Vagina (tissue), 2 donors: ENCODE results near the gene SPOPL. TPM values are rescaled to one million over a fixed set of nuclear protein-coding genes. Genes with fewer than 3 reads are reported as not detected.
"Not testable (repeated sequence)": the region's sequence is repeated elsewhere in the genome, so short reads cannot be mapped to it uniquely, and the experiment has no call there.

Source experiments
- DNase-seq, 2 donors: peaks; one replicate each; pipeline ENCODE4 v3.0.0-alpha.2; 2017; ENCODE audit errors: extremely low spot score in 2 of 2
- H3K27ac ChIP-seq: fragments of 200-600 bp; sonication (generic); one replicate; pipeline ENCODE4 v1.5.1; 2019
- H3K27me3 ChIP-seq: fragments of 200-600 bp; sonication (generic); one replicate; pipeline ENCODE4 v1.5.1; 2019
- H3K36me3 ChIP-seq, 2 donors: fragments of 200-600 bp; sonication (generic); one replicate each; pipeline ENCODE4 v1.5.1; 2017 to 2019
- H3K4me1 ChIP-seq: fragments of 200-600 bp; sonication (generic); one replicate; pipeline ENCODE4 v1.5.1; 2019
- H3K4me3 ChIP-seq, 2 donors: fragments of 200-600 bp; sonication (generic); 1 replicate in 1 of 2; 2 replicates in 1 of 2; pipeline ENCODE4 v1.5.1; 2016 to 2019
- H3K9me3 ChIP-seq: fragments of 200-600 bp; sonication (generic); one replicate; pipeline ENCODE4 v1.5.1; 2019
- CTCF ChIP-seq, 3 experiments: fragments of 450-650 bp in 2 of 3; fragments of 200-600 bp in 1 of 3; sonication (generic) in 1 of 3; IDR thresholded peaks; one replicate each; pipeline ENCODE4 v1.5.1; 2017 to 2019; ENCODE audit warnings: antibody characterized with exemption in 3 of 3, mild to moderate bottlenecking in 2 of 3, moderate library complexity in 2 of 3
- POLR2A ChIP-seq, 2 donors: fragments of 450-650 bp; IDR thresholded peaks; one replicate each; pipeline ENCODE4 v1.6.1; 2017; ENCODE audit warnings: antibody characterized with exemption in 2 of 2, mild to moderate bottlenecking in 2 of 2, moderate library complexity in 2 of 2
- POLR2AphosphoS5 ChIP-seq, 2 donors: sonication (generic); formaldehyde crosslinking; IDR thresholded peaks; one replicate each; pipeline ENCODE4 v1.9.0; 2017; ENCODE audit warnings: antibody characterized with exemption in 2 of 2, mild to moderate bottlenecking in 2 of 2, low read depth in 1 of 2; ENCODE audit not compliant: insufficient read depth in 1 of 2
- intact Hi-C: fragments of 100-400 bp; cut with DNase I; formaldehyde crosslinking; loops from one replicate; pipeline ENCODE4 v1.15.1; 2023
- total RNA-seq: library from RNA; depleted of rRNA; stranded (reverse); fragments of >200 nt; gene quantifications from one replicate; pipeline ENCODE4 v1.2.3, GENCODE V29; 2016

SPOPL gene
- total RNA-seq, 1 donor from 2014 or later = 20.1 TPM

- no peak for TF ChIP-seq CTCF (IDR thresholded peaks at IDR 0.05)
- TF ChIP-seq POLR2A (IDR thresholded peaks at IDR 0.05) = no peak
- TF ChIP-seq POLR2AphosphoS5 (IDR thresholded peaks at IDR 0.05; ENCODE audit: insufficient read depth in 1 of 2, low read depth in 1 of 2) = no peak
- no peaks in the 10 kb centered on the region for H3K4me1 ChIP-seq
- no peak for DNase-seq
- H3K27me3 ChIP-seq = no peaks in the 10 kb centered on the region
- H3K36me3 ChIP-seq = no peaks in the 10 kb centered on the region
- no peaks in the 10 kb centered on the region for H3K9me3 ChIP-seq
- intact Hi-C loops = no loop called here
- H3K4me3 ChIP-seq = no peak overlapping the region
- H3K27ac ChIP-seq = no peak overlapping the region
Measured at GRCh38 chr2:138475277-138475776, 26.2 kb upstream of the SPOPL start.

GRCh38 chr2:138476186-138476585, 25.4 kb upstream of the SPOPL start:
- Histone ChIP-seq H3K4me3 (no peak overlapping the region), H3K27ac (no peak overlapping the region), H3K4me1 (no peaks in the 10 kb centered on the region), H3K27me3 (no peaks in the 10 kb centered on the region), H3K36me3 (no peaks in the 10 kb centered on the region), H3K9me3 (no peaks in the 10 kb centered on the region)
- intact Hi-C loops = no loop called here
- TF ChIP-seq POLR2AphosphoS5 (IDR thresholded peaks at IDR 0.05; ENCODE audit: insufficient read depth in 1 of 2, low read depth in 1 of 2) = no peak
- TF ChIP-seq POLR2A (IDR thresholded peaks at IDR 0.05) = no peak
- TF ChIP-seq CTCF (IDR thresholded peaks at IDR 0.05) = no peak
- DNase-seq = no peak

- DNase-seq = no peak
- Histone ChIP-seq H3K36me3 (no peaks in the 10 kb centered on the region), H3K4me3 (no peak overlapping the region), H3K27ac (no peak overlapping the region), H3K27me3 (no peaks in the 10 kb centered on the region), H3K9me3 (no peaks in the 10 kb centered on the region), H3K4me1 (no peaks in the 10 kb centered on the region)
- TF ChIP-seq CTCF (IDR thresholded peaks at IDR 0.05) (no peak), POLR2A (IDR thresholded peaks at IDR 0.05) (no peak), POLR2AphosphoS5 (IDR thresholded peaks at IDR 0.05; ENCODE audit: insufficient read depth in 1 of 2, low read depth in 1 of 2) (no peak)
- intact Hi-C loops = no loop called here
Measured at GRCh38 chr2:138476940-138477339, 24.6 kb upstream of the SPOPL start.

GRCh38 chr2:138482796-138483195, 18.8 kb upstream of the SPOPL start:
- H3K4me1 ChIP-seq, H3K27ac ChIP-seq, H3K36me3 ChIP-seq, H3K27me3 ChIP-seq, intact Hi-C loops, H3K4me3 ChIP-seq, DNase-seq, H3K9me3 ChIP-seq: not testable (repeated sequence)

- intact Hi-C loops = no loop called here
- TF ChIP-seq POLR2AphosphoS5 (IDR thresholded peaks at IDR 0.05; ENCODE audit: insufficient read depth in 1 of 2, low read depth in 1 of 2) = no peak
- no peak for TF ChIP-seq POLR2A (IDR thresholded peaks at IDR 0.05)
- TF ChIP-seq CTCF (IDR thresholded peaks at IDR 0.05) = no peak
Measured at GRCh38 chr2:138485019-138485418, 16.6 kb upstream of the SPOPL start.

More at GRCh38 chr2:138485019-138485418, 16.6 kb upstream of the SPOPL start:
- Histone ChIP-seq H3K4me3 (no peak overlapping the region), H3K27me3 (no peaks in the 10 kb centered on the region), H3K27ac (no peak overlapping the region), H3K4me1 (no peaks in the 10 kb centered on the region), H3K9me3 (no peaks in the 10 kb centered on the region), H3K36me3 (no peaks in the 10 kb centered on the region)
- no peak for DNase-seq
